ENCODE results near the gene SLC22A1. TPM values are rescaled to one million over a fixed set of nuclear protein-coding genes. Genes with fewer than 3 reads are reported as not detected.

SLC22A1 gene
- total RNA-seq, 2 donors from 2014 or later, result 0.26 to 0.33 TPM

DNA sequence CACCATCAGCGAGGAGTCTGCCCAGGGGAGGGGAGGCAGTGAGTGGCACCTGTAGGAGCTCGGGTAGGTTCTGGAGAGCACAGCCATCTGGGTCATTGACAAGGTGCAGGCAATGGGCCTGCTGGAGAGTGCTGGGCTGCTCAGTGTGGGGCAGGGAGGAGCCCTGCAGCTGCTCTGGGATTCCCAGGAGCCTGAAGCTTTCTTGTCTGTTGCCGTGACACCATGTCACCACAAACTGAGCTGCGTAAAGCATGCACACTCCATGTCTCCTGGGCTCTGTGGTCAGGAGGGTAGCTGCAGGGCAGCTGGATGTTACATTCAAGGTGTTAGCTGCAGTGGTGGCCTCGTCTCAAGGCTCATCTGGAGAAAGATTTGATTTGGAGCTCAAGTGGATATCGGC is 4.5 kb upstream of the SLC22A1 start:
- Histone ChIP-seq H3K4me3 (no peak overlapping the region), H3K27me3 (no peaks in the 10 kb centered on the region), H3K27ac (no peak overlapping the region), H3K4me1 (no peaks in the 10 kb centered on the region), H3K9me3 (peaks cover 0 to 7% (median 0%) of the 10 kb centered on the region in 3 donors), H3K36me3 (replicated peaks in 1 of 2; ENCODE audit: insufficient read depth in 1 of 2, low read depth in 2 of 2) (no peaks in the 10 kb centered on the region)
- TF ChIP-seq POLR2A (IDR thresholded peaks at IDR 0.05), result no peak
- TF ChIP-seq, protein P1, sequence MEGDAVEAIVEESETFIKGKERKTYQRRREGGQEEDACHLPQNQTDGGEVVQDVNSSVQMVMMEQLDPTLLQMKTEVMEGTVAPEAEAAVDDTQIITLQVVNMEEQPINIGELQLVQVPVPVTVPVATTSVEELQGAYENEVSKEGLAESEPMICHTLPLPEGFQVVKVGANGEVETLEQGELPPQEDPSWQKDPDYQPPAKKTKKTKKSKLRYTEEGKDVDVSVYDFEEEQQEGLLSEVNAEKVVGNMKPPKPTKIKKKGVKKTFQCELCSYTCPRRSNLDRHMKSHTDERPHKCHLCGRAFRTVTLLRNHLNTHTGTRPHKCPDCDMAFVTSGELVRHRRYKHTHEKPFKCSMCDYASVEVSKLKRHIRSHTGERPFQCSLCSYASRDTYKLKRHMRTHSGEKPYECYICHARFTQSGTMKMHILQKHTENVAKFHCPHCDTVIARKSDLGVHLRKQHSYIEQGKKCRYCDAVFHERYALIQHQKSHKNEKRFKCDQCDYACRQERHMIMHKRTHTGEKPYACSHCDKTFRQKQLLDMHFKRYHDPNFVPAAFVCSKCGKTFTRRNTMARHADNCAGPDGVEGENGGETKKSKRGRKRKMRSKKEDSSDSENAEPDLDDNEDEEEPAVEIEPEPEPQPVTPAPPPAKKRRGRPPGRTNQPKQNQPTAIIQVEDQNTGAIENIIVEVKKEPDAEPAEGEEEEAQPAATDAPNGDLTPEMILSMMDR (IDR thresholded peaks at IDR 0.05), result no peak
- intact Hi-C loops (cut with DNase I), result no loop called here
- 100% methylated on average over 3 to 6 of the region's 6 CpGs for WGBS, 2 donors
- DNase-seq (no peak), ATAC-seq (no peak)

DNA sequence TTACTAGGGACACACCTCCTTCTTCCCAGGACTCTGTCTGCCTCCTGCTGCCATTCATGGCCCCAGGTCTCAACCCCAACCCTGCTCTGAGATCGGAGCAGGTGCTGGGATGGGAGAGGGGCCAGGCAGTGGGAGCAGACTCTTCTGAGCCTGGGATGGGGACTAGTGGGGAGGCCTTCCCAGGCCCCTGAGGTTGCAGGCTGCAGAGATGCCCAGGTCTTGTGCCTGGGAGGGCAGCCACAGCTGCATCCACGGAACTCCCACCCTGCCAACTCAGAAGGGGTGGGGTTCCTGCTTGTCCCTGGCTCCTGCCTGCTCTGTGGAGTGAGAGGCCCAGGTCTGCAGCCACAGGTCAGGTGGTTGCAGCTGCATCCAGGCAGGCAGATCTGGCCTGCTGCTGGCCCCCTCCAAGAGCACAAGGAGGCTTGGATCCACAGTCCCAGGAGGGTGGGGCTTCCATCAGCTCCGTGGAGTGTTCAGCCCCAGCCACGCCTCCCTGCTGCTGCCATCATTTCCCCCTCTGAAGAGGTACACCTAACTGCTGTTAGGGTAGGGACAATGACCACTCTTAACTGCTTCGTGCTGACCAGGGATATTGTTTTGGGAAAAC is 2.9 kb upstream of the SLC22A1 start:
- H3K27ac ChIP-seq, result no peak overlapping the region
- H3K4me3 ChIP-seq, result no peak overlapping the region
- H3K36me3 ChIP-seq (replicated peaks in 1 of 2; ENCODE audit: insufficient read depth in 1 of 2, low read depth in 2 of 2), result no peaks in the 10 kb centered on the region
- TF ChIP-seq POLR2A (IDR thresholded peaks at IDR 0.05), result no peak
- TF ChIP-seq, protein P1 (IDR thresholded peaks at IDR 0.05), result no peak
- peaks cover 0 to 7% (median 0%) of the 10 kb centered on the region in 3 donors for H3K9me3 ChIP-seq
- DNase-seq (no peak), ATAC-seq (no peak)
- 90 to 93% methylated on average over 3 to 5 of the region's 5 CpGs for WGBS, 2 donors
- H3K27me3 ChIP-seq, result no peaks in the 10 kb centered on the region
- intact Hi-C loops (cut with DNase I), result no loop called here
- H3K4me1 ChIP-seq, result no peaks in the 10 kb centered on the region

DNA sequence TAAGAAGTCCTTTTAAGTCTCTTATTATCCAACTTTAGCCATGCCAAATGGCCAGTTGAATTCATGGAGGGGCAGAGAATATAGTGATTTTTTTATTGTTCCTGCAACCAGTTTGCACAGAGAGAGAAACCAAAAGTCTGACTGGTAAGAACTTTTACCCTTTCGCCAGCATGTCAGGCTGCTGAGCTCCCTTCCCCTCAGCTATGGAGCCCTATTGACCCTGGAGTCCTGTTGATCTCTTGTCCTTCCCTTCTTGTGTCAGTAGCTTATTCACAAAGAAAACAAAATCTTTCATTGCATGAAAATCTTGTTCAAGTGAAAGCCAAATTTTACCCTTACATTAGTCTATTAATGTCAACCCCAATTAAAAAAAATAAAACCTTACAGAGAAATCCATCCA is 1.5 kb upstream of the SLC22A1 start:
- no peak for TF ChIP-seq POLR2A (IDR thresholded peaks at IDR 0.05)
- TF ChIP-seq, protein P1 (IDR thresholded peaks at IDR 0.05), result no peak
- no peak overlapping the region for H3K4me3 ChIP-seq
- no peak overlapping the region for H3K27ac ChIP-seq
- H3K27me3 ChIP-seq, result no peaks in the 10 kb centered on the region
- H3K9me3 ChIP-seq, result peaks cover 0 to 7% (median 0%) of the 10 kb centered on the region in 3 donors
- DNase-seq, result no peak
- H3K4me1 ChIP-seq, result peaks cover 11% of the 10 kb centered on the region
- intact Hi-C loops (cut with DNase I), result no loop called here
- no peak for ATAC-seq
- WGBS, 2 donors, result 95 to 100% methylated on average over 1 of the region's 1 CpG
- no peaks in the 10 kb centered on the region for H3K36me3 ChIP-seq (replicated peaks in 1 of 2; ENCODE audit: insufficient read depth in 1 of 2, low read depth in 2 of 2)

DNA sequence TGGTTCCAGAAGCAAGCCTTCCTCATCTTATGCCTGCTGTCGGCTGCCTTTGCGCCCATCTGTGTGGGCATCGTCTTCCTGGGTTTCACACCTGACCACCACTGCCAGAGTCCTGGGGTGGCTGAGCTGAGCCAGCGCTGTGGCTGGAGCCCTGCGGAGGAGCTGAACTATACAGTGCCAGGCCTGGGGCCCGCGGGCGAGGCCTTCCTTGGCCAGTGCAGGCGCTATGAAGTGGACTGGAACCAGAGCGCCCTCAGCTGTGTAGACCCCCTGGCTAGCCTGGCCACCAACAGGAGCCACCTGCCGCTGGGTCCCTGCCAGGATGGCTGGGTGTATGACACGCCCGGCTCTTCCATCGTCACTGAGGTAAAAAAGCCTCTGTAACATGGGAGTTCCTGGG is 366 bp downstream of the SLC22A1 start:
- Histone ChIP-seq H3K36me3 (replicated peaks in 1 of 2; ENCODE audit: insufficient read depth in 1 of 2, low read depth in 2 of 2) (no peaks in the 10 kb centered on the region), H3K4me3 (no peak overlapping the region), H3K4me1 (peaks cover 11% of the 10 kb centered on the region), H3K27me3 (no peaks in the 10 kb centered on the region), H3K27ac (peak overlapping the region in 1 of 4 donors; percentile 16), H3K9me3 (peaks cover 0 to 7% (median 0%) of the 10 kb centered on the region in 3 donors)
- 93 to 97% methylated on average over 6 to 14 of the region's 14 CpGs for WGBS, 2 donors
- intact Hi-C loops (cut with DNase I), result no loop called here
- TF ChIP-seq, protein P1 (IDR thresholded peaks at IDR 0.05), result no peak
- TF ChIP-seq POLR2A (IDR thresholded peaks at IDR 0.05), result no peak
- no peak for DNase-seq
- ATAC-seq, result no peak

- no peak overlapping the region for H3K4me3 ChIP-seq
- 90 to 93% methylated on average over 5 of the region's 5 CpGs for WGBS, 2 donors
- TF ChIP-seq, protein P1 (IDR thresholded peaks at IDR 0.05), result no peak
- no peak for TF ChIP-seq POLR2A (IDR thresholded peaks at IDR 0.05)
- no peak for ATAC-seq
- no peaks in the 10 kb centered on the region for H3K27me3 ChIP-seq
- peaks cover 0 to 6% (median 0%) of the 10 kb centered on the region in 3 donors for H3K9me3 ChIP-seq
- no peak for DNase-seq
- intact Hi-C loops (cut with DNase I), result no loop called here
- no peaks in the 10 kb centered on the region for H3K36me3 ChIP-seq (replicated peaks in 1 of 2; ENCODE audit: insufficient read depth in 1 of 2, low read depth in 2 of 2)
- H3K4me1 ChIP-seq, result peaks cover 11% of the 10 kb centered on the region
- H3K27ac ChIP-seq, result no peak overlapping the region
These were observed 1.1 kb downstream of the SLC22A1 start for GRCh38 chr6:160122744-160123143.
